ENCODE data around the gene SOS1.

GRCh38 chr2:38932586-38932985 is 188.3 kb downstream of the SOS1 start:
- no peak for TF ChIP-seq EZH2 (IDR thresholded peaks at IDR 0.05)
- TF ChIP-seq, protein P1, sequence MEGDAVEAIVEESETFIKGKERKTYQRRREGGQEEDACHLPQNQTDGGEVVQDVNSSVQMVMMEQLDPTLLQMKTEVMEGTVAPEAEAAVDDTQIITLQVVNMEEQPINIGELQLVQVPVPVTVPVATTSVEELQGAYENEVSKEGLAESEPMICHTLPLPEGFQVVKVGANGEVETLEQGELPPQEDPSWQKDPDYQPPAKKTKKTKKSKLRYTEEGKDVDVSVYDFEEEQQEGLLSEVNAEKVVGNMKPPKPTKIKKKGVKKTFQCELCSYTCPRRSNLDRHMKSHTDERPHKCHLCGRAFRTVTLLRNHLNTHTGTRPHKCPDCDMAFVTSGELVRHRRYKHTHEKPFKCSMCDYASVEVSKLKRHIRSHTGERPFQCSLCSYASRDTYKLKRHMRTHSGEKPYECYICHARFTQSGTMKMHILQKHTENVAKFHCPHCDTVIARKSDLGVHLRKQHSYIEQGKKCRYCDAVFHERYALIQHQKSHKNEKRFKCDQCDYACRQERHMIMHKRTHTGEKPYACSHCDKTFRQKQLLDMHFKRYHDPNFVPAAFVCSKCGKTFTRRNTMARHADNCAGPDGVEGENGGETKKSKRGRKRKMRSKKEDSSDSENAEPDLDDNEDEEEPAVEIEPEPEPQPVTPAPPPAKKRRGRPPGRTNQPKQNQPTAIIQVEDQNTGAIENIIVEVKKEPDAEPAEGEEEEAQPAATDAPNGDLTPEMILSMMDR (IDR thresholded peaks at IDR 0.05): no peak

Measured in neural progenitor cell (in vitro differentiated cells).